Colonic mucosa (tissue), 4 donors: ENCODE data around the gene MAGI2. TPM values are rescaled to one million over a fixed set of nuclear protein-coding genes. Genes with fewer than 3 reads are reported as not detected.

ENCODE experiments used
- DNase-seq: peaks from one replicate; pipeline ENCODE4 v3.0.0-alpha.2; 2020
- H3K27ac ChIP-seq: fragments of 200-600 bp; one replicate; pipeline ENCODE4 v1.8.0; 2021
- H3K27me3 ChIP-seq: fragments of 200-600 bp; one replicate; pipeline ENCODE4 v1.8.0; 2021
- H3K36me3 ChIP-seq: fragments of 200-600 bp; one replicate; pipeline ENCODE4 v1.8.0; 2021
- H3K4me1 ChIP-seq: fragments of 200-600 bp; one replicate; pipeline ENCODE4 v1.8.0; 2021; ENCODE audit warnings: mild to moderate bottlenecking
- H3K4me3 ChIP-seq: fragments of 200-600 bp; one replicate; pipeline ENCODE4 v1.8.0; 2021
- H3K9ac ChIP-seq, 2 donors: one replicate each; pipeline ENCODE4 v1.7.0; 2013; ENCODE audit warnings: control low read depth in 2 of 2, low read depth in 2 of 2, low read length in 2 of 2
- H3K9me3 ChIP-seq: fragments of 200-600 bp; one replicate; pipeline ENCODE4 v1.8.0; 2021
- intact Hi-C: fragments of 100-400 bp; cut with DNase I; formaldehyde crosslinking; loops from one replicate; pipeline ENCODE4 v1.14.1; 2022
- total RNA-seq, 2 donors: library from RNA; stranded (reverse); fragmentation: NEBNext Ultra II Directional in 1 of 2; extraction: Animal tissue kit (Norgen Biotek cat#: 25700) in 1 of 2; gene quantifications; one replicate each; pipeline ENCODE4 v1.2.1, GENCODE V29; 2021
- TF ChIP-seq, protein P1 (sequence below): fragments of 200-600 bp; IDR thresholded peaks from one replicate; pipeline ENCODE4 v1.8.0; 2022; ENCODE audit warnings: antibody characterized with exemption, mild to moderate bottlenecking
- donor health status: healthy.
- donor health status: DM: no; HTN: no; CAD: no.
- donor health status: DM: no; HTN: no; CAD: no.

Gene MAGI2
- total RNA-seq, 2 donors from 2014 or later: 1.1 to 2.4 TPM

DNA sequence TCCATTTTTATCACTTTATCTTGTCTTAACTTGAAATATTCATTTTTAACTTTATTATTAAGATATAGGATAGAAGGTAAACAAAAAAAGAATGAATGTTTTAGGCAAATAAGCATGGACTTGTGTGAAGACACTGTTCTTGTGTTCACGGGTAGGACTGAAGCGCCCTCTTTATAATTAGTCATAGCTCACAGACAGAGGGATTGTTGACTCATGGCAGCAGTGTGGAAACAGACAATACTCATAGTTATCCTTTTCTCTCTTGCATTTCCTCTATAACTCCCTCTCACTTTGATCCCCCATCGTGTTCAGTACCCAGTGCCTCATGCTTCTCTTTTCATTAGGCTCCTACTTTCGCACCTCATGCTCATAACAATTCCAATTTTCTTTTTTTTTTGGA lies 923.1 kb downstream of the MAGI2 start:
- no peaks in the 10 kb centered on the region for H3K36me3 ChIP-seq
- no peaks in the 10 kb centered on the region for H3K27me3 ChIP-seq
- no peaks in the 10 kb centered on the region for H3K9me3 ChIP-seq
- TF ChIP-seq, protein P1, sequence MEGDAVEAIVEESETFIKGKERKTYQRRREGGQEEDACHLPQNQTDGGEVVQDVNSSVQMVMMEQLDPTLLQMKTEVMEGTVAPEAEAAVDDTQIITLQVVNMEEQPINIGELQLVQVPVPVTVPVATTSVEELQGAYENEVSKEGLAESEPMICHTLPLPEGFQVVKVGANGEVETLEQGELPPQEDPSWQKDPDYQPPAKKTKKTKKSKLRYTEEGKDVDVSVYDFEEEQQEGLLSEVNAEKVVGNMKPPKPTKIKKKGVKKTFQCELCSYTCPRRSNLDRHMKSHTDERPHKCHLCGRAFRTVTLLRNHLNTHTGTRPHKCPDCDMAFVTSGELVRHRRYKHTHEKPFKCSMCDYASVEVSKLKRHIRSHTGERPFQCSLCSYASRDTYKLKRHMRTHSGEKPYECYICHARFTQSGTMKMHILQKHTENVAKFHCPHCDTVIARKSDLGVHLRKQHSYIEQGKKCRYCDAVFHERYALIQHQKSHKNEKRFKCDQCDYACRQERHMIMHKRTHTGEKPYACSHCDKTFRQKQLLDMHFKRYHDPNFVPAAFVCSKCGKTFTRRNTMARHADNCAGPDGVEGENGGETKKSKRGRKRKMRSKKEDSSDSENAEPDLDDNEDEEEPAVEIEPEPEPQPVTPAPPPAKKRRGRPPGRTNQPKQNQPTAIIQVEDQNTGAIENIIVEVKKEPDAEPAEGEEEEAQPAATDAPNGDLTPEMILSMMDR: no peak
- intact Hi-C loops: no loop called here
- H3K9ac ChIP-seq: no peak overlapping the region
- H3K27ac ChIP-seq: no peak overlapping the region
- no peak overlapping the region for H3K4me3 ChIP-seq
- H3K4me1 ChIP-seq: no peaks in the 10 kb centered on the region
- no peak for DNase-seq

DNA sequence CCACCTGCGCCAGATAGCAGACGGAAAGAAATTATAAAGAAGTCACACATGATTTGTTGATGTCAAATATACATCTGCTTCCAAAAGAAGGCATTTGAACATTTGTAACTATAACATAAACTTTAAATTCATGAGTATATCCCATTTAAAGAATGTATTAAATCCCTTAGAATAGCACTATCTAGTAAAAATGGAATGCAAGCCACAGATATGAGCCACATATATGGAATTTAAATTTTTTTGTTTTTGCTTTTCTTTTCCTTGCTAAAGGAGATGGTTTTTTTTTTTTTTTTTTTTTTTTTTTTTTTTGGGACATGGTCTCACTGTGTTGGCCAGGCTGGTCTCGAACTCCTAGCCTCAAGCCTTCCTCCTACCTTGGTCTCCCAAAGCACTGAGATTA lies 924.1 kb downstream of the MAGI2 start:
- H3K36me3 ChIP-seq: no peaks in the 10 kb centered on the region
- intact Hi-C loops: no loop called here
- no peaks in the 10 kb centered on the region for H3K4me1 ChIP-seq
- H3K9ac ChIP-seq: no peak overlapping the region
- no peak overlapping the region for H3K4me3 ChIP-seq
- TF ChIP-seq, protein P1: no peak
- H3K9me3 ChIP-seq: no peaks in the 10 kb centered on the region
- H3K27me3 ChIP-seq: no peaks in the 10 kb centered on the region
- H3K27ac ChIP-seq: no peak overlapping the region
- DNase-seq: no peak

DNA sequence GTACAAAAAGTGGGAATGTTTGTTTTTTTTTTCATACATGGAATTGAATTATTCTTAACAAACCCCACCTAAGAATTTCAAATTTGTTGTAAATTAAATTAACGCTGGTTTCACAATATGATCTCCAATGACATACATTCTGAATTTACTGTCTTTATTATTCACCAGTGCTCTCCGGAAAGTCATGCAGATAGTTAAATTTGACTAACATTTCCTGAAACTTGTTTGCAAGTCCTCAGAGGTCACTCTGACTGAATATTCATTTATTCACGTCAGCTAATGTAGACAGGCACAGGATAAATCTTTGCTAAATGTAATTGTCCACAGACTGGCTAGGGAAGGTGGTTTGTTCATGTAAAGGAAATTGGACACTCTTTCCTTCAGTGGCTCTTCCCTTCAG lies 924.5 kb downstream of the MAGI2 start:
- H3K36me3 ChIP-seq: no peaks in the 10 kb centered on the region
- H3K9ac ChIP-seq: no peak overlapping the region
- TF ChIP-seq, protein P1: no peak
- H3K4me1 ChIP-seq: no peaks in the 10 kb centered on the region
- no peak overlapping the region for H3K4me3 ChIP-seq
- H3K27ac ChIP-seq: no peak overlapping the region
- DNase-seq: no peak
- H3K27me3 ChIP-seq: no peaks in the 10 kb centered on the region
- H3K9me3 ChIP-seq: no peaks in the 10 kb centered on the region
- intact Hi-C loops: no loop called here

DNA sequence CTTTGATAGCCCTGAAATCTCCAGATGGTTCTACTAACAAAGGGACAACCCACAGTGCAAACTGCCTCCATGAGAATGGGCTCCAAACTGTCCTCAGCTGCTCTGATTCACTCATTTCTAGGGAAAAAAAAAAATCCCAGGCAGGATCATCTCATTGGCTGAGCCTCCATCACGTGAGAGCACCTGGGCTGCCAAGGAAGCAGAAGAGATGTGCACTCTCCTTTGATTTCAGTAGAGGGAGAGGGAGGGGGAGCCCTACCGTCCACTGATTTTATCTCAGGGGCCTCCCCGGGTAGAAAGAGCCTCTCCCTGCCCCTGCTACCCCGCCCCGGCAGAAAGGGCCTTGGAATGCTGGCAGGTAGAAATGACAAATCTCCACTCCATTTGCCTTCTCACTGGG lies 929.5 kb downstream of the MAGI2 start:
- intact Hi-C loops: no loop called here
- H3K4me3 ChIP-seq: no peak overlapping the region
- no peaks in the 10 kb centered on the region for H3K27me3 ChIP-seq
- H3K9me3 ChIP-seq: no peaks in the 10 kb centered on the region
- H3K4me1 ChIP-seq: no peaks in the 10 kb centered on the region
- no peak overlapping the region for H3K9ac ChIP-seq
- TF ChIP-seq, protein P1: no peak
- DNase-seq: no peak
- H3K27ac ChIP-seq: no peak overlapping the region
- no peaks in the 10 kb centered on the region for H3K36me3 ChIP-seq

DNA sequence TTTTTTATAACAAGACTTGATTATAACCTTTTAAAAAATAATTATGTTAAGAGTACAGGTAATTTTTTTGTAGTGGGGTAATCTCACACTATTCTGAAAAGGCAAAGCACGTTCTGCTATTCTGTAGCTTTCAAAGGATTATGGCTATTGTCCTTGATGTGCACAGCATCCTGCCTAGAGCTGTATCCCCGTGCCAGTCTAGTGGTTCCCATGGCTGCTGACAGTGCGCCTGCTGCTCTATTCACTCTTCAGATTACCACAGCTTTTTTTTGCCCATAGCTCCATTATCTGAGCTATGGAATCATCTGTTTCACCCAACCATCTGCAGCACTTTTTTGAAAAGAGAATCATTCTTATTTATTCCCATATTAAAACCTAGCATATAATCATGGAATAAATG lies 931.5 kb downstream of the MAGI2 start:
- no peaks in the 10 kb centered on the region for H3K9me3 ChIP-seq
- no peaks in the 10 kb centered on the region for H3K36me3 ChIP-seq
- no peak overlapping the region for H3K27ac ChIP-seq
- TF ChIP-seq, protein P1: no peak
- H3K27me3 ChIP-seq: no peaks in the 10 kb centered on the region
- no peak overlapping the region for H3K4me3 ChIP-seq
- H3K4me1 ChIP-seq: no peaks in the 10 kb centered on the region
- no peak overlapping the region for H3K9ac ChIP-seq
- intact Hi-C loops: no loop called here
- DNase-seq: no peak

DNA sequence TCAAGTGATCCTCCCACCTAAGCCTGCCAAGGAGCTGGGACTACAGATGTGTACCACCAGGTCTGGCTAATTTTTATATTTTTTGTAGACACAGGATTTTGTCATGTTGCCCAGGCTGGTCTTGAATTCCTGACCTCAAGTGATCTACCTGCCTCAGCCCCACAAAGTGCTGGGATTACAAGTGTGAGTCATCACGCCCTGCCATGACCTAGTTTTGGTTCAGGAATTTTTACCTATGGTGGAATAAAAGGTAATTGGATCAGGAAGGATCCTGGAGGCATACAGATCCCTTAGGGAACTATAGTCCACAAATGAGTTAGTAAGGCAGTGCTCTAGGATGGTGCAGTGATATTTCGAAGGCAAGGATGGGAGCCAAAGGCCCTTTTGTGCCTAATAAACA lies 937.0 kb downstream of the MAGI2 start:
- no peak overlapping the region for H3K9ac ChIP-seq
- H3K27me3 ChIP-seq: no peaks in the 10 kb centered on the region
- TF ChIP-seq, protein P1: no peak
- no peak overlapping the region for H3K4me3 ChIP-seq
- H3K4me1 ChIP-seq: no peaks in the 10 kb centered on the region
- DNase-seq: no peak
- H3K9me3 ChIP-seq: no peaks in the 10 kb centered on the region
- intact Hi-C loops: no loop called here
- no peaks in the 10 kb centered on the region for H3K36me3 ChIP-seq
- H3K27ac ChIP-seq: no peak overlapping the region
